RWPE1 (cell line): Measurements from ENCODE around the gene LRCOL1.
"Not testable (repeated sequence)": the region's sequence is repeated elsewhere in the genome, so short reads cannot be mapped to it uniquely, and the experiment has no call there.

Experiments
- CTCF ChIA-PET: fragments of 350-600 bp; sonication (Branson Sonifier 250); formaldehyde crosslinking; extraction: SDS; loops from one replicate; lab custom pipeline; 2021; lab: Yijun Ruan, JAX
- POLR2A ChIA-PET: fragments of 400-600 bp; formaldehyde crosslinking; extraction: SDS; loops from one replicate; lab custom pipeline; 2020; ENCODE audit warnings: antibody characterized with exemption; ENCODE audit not compliant: low non-redundant PET; lab: Yijun Ruan, JAX
- DNase-seq: peaks from one replicate; pipeline ENCODE4 v3.0.0; 2012; ENCODE audit warnings: low spot score
- H3K27ac ChIP-seq: fragments of 450-650 bp; 2 replicates; pipeline ENCODE4 v1.5.1; 2017
- TF ChIP-seq, protein P1 (sequence below): fragments of 450-650 bp; conservative IDR thresholded peaks from 2 replicates; pipeline ENCODE4 v1.5.1; 2017; ENCODE audit warnings: low read depth, mild to moderate bottlenecking

The LRCOL1 gene

DNA sequence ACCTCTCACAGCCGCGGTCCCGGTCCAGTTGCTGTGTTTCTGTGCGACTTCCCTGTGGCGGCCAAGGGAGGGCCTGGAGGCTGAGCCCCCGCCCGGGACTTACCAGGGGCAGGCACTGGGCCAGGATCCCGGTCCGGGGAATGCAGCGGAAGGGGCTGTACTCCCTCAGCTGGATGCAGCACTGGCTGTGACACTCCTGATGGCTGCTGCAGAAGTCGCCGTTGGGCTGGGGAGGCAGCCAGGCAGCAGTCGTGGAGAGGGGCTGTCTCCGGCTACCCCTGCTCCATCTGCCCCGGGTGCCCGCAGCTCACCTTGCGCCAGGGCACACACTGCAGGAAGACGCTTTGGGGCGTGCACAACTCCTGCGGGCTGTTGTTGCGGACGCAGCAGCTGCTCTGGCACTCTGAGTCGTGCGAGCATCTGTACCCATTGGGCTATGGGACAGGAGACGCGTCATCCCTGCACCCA lies 6.2 kb downstream of the LRCOL1 start:
- TF ChIP-seq, protein P1, sequence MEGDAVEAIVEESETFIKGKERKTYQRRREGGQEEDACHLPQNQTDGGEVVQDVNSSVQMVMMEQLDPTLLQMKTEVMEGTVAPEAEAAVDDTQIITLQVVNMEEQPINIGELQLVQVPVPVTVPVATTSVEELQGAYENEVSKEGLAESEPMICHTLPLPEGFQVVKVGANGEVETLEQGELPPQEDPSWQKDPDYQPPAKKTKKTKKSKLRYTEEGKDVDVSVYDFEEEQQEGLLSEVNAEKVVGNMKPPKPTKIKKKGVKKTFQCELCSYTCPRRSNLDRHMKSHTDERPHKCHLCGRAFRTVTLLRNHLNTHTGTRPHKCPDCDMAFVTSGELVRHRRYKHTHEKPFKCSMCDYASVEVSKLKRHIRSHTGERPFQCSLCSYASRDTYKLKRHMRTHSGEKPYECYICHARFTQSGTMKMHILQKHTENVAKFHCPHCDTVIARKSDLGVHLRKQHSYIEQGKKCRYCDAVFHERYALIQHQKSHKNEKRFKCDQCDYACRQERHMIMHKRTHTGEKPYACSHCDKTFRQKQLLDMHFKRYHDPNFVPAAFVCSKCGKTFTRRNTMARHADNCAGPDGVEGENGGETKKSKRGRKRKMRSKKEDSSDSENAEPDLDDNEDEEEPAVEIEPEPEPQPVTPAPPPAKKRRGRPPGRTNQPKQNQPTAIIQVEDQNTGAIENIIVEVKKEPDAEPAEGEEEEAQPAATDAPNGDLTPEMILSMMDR, result no peak
- POLR2A ChIA-PET, result no interaction called here
- DNase-seq, result no peak
- CTCF ChIA-PET, result interaction anchor here (1.1 to 1.4 kb wide), 2 partner anchors 18 to 34 kb away, joined by 3 to 5 read pairs; no protein-coding TSS in a partner anchor
- no peak overlapping the region for H3K27ac ChIP-seq

DNA sequence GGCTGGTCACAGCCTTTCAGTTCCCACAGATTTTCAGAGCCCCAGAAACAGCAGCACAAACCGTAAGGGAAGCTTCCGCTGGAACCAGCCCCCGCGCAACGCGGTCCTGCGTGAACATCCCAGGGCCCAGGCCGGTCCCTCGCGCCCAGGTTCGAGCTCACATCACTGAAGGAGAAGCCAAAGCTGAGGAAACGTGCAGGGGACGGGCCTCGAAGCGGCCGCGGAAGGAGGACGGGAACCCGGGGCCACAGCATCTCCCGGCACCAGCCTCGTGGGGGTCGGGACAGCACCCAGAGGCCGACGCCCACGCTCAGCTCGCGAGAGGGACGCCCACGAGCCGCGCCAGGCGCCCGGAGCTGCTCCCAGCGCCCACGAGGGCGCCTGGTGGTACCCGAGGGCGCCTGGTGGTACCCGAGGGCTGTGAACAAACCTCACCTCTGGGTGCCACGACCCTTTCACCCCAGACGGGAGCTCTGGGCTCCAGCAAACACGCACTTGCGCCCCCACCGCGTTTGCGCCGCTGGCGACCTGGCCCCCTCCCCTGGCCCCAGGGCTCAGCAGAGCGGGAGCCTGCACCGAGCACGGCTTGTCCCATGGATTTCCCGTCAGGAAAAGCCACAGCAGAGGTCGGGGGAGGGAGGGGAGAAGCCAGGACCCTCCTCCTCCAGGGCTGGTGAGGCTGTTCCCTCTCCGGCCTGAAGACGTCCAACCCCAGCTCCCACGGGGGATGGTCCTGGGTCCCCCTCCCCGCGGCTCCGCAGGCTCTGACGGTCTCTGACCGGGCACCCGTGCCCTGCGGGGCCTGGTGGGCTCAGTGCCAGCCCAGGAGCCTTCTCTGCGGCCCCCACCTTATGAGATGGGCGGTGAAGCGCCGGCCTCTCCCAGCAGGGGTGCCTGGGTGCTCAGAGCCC lies 6.9 kb downstream of the LRCOL1 start:
- ChIA-PET POLR2A (no interaction called here), CTCF (interaction anchor here (1.0 to 1.4 kb wide), 2 partner anchors 18 to 35 kb away, joined by 3 to 5 read pairs; no protein-coding TSS in a partner anchor)
- DNase-seq, result no peak
- H3K27ac ChIP-seq, result no peak overlapping the region
- TF ChIP-seq, protein P1, result no peak

DNA sequence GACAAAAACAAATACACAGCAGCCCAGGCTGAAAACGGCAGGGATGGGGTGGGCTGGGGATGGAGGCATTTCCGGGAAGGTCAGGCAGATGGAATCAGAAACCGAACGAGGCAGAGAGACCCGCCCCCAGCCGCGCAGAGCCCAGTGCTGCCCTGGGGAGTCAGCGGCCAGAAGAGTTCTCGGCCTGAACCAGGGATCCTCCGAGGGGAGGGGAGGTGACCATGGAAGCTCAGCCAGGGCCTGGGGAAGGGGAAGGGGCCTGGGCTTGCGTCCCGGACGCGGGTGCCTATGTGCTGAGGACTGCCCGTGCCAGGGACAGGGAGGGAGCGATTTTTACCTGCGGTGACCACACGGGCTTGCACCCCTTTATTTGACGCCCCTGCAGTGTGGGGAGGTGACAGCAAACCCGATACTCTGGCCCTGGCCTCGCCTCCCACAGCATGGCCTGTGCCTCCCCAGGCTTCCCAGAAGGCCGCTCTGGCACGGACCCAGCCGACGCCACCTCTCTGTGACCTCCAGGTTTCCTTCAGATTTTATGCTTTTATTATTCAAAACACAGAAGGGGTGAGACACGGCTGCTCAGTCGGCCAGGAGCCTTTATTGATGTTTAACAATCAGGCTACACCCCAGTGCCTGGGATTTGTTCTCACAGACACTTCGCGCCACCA lies 7.7 kb downstream of the LRCOL1 start:
- POLR2A ChIA-PET, result no interaction called here
- CTCF ChIA-PET, result interaction anchor here (0.9 to 1.4 kb wide), 3 partner anchors 12 to 36 kb away, joined by 3 to 5 read pairs (median 3); no protein-coding TSS in a partner anchor
- no peak for DNase-seq
- H3K27ac ChIP-seq, result no peak overlapping the region
- TF ChIP-seq, protein P1, result no peak

DNA sequence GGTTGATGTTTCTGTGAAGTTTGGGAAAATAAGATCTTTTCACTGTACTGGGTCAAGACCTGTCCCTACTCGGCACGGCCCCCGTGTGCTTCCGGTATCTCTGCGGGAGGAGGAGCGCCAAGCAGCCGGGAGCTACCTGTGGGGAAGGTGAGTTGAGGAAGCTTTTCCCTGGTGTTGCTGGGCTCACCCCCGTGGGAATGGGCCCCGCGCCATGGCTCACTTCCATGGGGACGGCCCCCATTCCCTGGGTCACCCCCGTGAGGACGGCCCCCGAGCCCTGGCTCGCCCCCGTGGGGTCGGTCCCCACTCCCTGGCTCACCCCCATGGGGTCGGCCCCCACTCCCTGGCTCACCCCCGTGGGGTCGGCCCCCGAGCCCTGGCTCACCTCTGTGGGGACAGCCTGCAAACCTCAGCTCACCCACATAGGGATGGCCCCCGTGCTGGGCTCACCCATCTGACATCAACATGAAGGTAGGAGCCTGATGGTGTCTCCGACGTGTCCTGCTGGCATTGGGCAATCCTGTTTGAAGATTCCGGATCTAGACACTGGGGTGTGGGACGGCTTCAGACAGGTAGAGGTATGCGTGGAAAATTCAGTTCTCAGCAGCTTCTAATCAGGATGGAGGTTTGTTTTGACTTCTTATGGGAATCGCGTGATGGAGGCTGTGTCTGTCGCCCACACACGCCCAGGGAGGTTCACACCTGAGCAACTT lies 9.1 kb downstream of the LRCOL1 start:
- no peak overlapping the region for H3K27ac ChIP-seq
- POLR2A ChIA-PET, result no interaction called here
- TF ChIP-seq, protein P1, result no peak
- CTCF ChIA-PET, result interaction anchor here (0.6 to 0.8 kb wide), 3 partner anchors 20 to 200 kb away, joined by 3 read pairs; no protein-coding TSS in a partner anchor
- no peak for DNase-seq

DNA sequence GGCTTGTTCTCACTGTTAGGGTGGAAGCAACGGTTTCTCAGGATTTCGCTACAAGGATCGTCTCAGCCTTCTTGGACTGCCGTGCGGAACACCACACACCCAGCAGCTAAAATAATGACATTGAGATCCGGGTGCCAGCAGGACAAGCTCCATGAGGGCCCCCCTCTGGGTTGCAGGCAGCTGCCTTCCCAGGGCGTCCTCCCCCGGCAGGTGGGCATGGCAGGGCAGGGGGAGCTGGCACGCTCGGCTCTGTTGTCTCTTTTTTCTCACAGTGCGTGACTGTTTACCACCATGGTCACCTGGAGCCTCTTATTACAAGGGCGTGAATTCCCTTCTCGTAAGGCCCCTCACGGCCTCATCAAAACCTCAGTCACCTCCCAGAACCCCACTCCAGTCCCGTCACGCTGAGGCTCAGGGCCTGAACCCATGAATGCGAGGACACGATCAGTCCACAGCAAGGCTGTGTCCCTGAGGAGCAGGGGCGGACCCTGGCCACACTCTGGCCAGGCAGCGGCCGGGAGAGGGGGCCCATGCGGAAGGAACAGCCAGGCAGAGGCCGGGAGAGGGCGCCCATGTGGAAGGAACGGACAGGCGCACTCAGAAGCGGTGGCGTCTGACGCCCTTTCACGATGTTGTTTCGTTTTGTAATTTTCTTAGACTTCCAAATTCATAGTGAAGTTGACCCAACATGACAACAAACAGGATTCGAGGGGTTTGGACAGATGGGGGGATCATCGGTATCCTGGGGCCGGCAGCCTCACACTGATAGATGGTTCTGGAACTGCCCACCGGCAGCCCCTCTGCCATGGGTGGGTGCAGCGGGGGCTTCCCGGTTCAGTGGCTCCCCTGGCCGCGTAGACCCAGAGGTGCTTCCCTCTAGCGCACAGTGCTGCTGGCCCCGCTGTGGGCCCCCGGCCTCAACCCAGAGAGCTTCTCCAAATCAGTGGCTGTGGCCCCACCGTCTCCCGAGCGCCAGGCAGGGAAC lies 10.0 kb downstream of the LRCOL1 start:
- ChIA-PET CTCF (interaction anchor here (0.6 to 1.4 kb wide), 13 partner anchors 9 to 572 kb away, joined by 3 to 9 read pairs (median 3); no protein-coding TSS in a partner anchor), POLR2A (no interaction called here)
- no peak overlapping the region for H3K27ac ChIP-seq
- peak; percentile 52 for DNase-seq
- TF ChIP-seq, protein P1, result peak; percentile 89

DNA sequence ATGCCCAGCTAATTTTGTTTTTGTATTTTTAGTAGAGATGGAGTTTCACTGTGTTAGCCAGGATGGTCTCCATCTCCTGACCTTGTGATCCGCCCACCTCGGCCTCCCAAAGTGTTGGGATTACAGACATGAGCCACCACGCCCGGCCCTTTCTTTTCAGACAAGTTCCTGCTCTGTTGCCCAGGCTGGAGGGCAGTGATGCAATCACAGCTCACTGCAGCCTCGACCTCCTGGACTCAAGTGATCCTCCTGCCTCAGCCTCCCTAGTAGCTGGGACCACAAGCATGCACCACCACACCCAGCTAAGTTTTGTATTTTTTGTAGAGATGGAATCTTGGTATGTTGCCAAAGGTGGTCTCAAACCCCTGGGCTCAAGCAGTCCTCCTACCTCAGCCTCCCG lies 10.9 kb downstream of the LRCOL1 start:
- DNase-seq, H3K27ac ChIP-seq, POLR2A ChIA-PET: not testable (repeated sequence)
- CTCF ChIA-PET, result interaction anchor here (0.6 to 1.4 kb wide), 10 partner anchors 10 to 208 kb away, joined by 3 to 9 read pairs (median 4); no protein-coding TSS in a partner anchor
